Gastroesophageal sphincter (tissue), 4 donors: ENCODE measurements around the gene THRA. TPM values are rescaled to one million over a fixed set of nuclear protein-coding genes. Genes with fewer than 3 reads are reported as not detected.

Source experiments
- ATAC-seq: fragments of 150-250 bp; one replicate; pipeline ENCODE4 v1.9.1; 2016; ENCODE audit warnings: mild to moderate bottlenecking, moderate library complexity
- H3K27ac ChIP-seq, 4 donors: fragments of 200-600 bp; sonication (generic) in 3 of 4; 1 replicate in 3 of 4; 2 replicates in 1 of 4; pipeline ENCODE4 v1.5.1; 2016 to 2019
- H3K27me3 ChIP-seq: fragments of 200-600 bp; sonication (generic); one replicate; pipeline ENCODE4 v1.5.1; 2019
- H3K36me3 ChIP-seq, 2 donors: fragments of 200-600 bp; sonication (generic); one replicate each; pipeline ENCODE4 v1.5.1; 2019; ENCODE audit warnings: control low read depth in 1 of 2
- H3K4me1 ChIP-seq, 3 donors: fragments of 200-600 bp; sonication (generic); 1 replicate in 2 of 3; 2 replicates in 1 of 3; pipeline ENCODE4 v1.5.1; 2016 to 2019; ENCODE audit warnings: control low read depth in 2 of 3
- H3K4me3 ChIP-seq, 2 donors: fragments of 200-600 bp; sonication (generic); one replicate each; pipeline ENCODE4 v1.5.1; 2019; ENCODE audit warnings: mild to moderate bottlenecking in 1 of 2, moderate library complexity in 1 of 2
- H3K9me3 ChIP-seq, 3 donors: fragments of 200-600 bp; sonication (generic); one replicate each; pipeline ENCODE4 v1.5.1; 2017 to 2019; ENCODE audit warnings: control low read depth in 2 of 3
- CTCF ChIP-seq, 4 experiments: fragments of 200-600 bp in 2 of 4; fragments of 450-650 bp in 2 of 4; sonication (generic) in 1 of 4; IDR thresholded peaks; one replicate each; pipeline ENCODE4 v1.5.1; 2017 to 2019; ENCODE audit warnings: antibody characterized with exemption in 4 of 4, mild to moderate bottlenecking in 2 of 4, moderate library complexity in 2 of 4
- EP300 ChIP-seq: sonication (generic); formaldehyde crosslinking; IDR thresholded peaks from one replicate; pipeline ENCODE4 v1.6.1; 2017; ENCODE audit warnings: antibody characterized with exemption, mild to moderate bottlenecking
- POLR2A ChIP-seq, 2 donors: fragments of 450-650 bp; IDR thresholded peaks; one replicate each; pipeline ENCODE4 v1.6.1; 2017; ENCODE audit warnings: antibody characterized with exemption in 2 of 2, mild to moderate bottlenecking in 2 of 2, moderate library complexity in 1 of 2
- POLR2AphosphoS5 ChIP-seq: sonication (generic); formaldehyde crosslinking; IDR thresholded peaks from one replicate; pipeline ENCODE4 v1.6.1; 2017; ENCODE audit warnings: antibody characterized with exemption
- WGBS, 2 donors: methylation state at CpG; one replicate each; pipeline ENCODE4 v1.1.5; 2018; ENCODE audit warnings: low coverage in 1 of 2; 5-methylcytosine and 5-hydroxymethylcytosine counted together
- total RNA-seq, 4 donors: library from RNA; depleted of rRNA; stranded (reverse); fragments of >200 nt; gene quantifications; one replicate each; pipeline ENCODE4 v1.1.0, GENCODE V29; 2016

The THRA gene
- total RNA-seq, 4 donors from 2014 or later = 84.8 to 133 (median 102) TPM

- ATAC-seq = no peak
- Histone ChIP-seq H3K27ac (peak overlapping the region; percentile 58 to 99 (median 98)), H3K27me3 (no peaks in the 10 kb centered on the region), H3K9me3 (no peaks in the 10 kb centered on the region), H3K36me3 (peaks cover 0 to 85% of the 10 kb centered on the region in 2 donors), H3K4me3 (no peak overlapping the region), H3K4me1 (peaks cover 17 to 90% (median 74%) of the 10 kb centered on the region in 3 donors)
- TF ChIP-seq EP300 (no peak), CTCF (IDR thresholded peaks at IDR 0.05) (no peak), POLR2A (IDR thresholded peaks at IDR 0.05) (no peak), POLR2AphosphoS5 (no peak)
- 13 to 15% methylated on average over 1 to 2 of the region's 3 CpGs for WGBS, 2 donors
Measured at GRCh38 chr17:40092581-40092980, 29.8 kb downstream of the THRA start.

- ATAC-seq = no peak
- H3K4me3 ChIP-seq = peak overlapping the region in 1 of 2 donors; percentile 1
- no peaks in the 10 kb centered on the region for H3K9me3 ChIP-seq
- H3K36me3 ChIP-seq = peaks cover 0 to 80% of the 10 kb centered on the region in 2 donors
- H3K27ac ChIP-seq = peak overlapping the region; percentile 58 to 99 (median 98)
- TF ChIP-seq POLR2A (IDR thresholded peaks at IDR 0.05) (peak in 1 of 2 donors; percentile 8), CTCF (IDR thresholded peaks at IDR 0.05) (no peak)
- peaks cover 18 to 95% (median 79%) of the 10 kb centered on the region in 3 donors for H3K4me1 ChIP-seq
- no peaks in the 10 kb centered on the region for H3K27me3 ChIP-seq
- WGBS, 2 donors = 35 to 46% methylated on average over 4 to 11 of the region's 29 CpGs
Measured at GRCh38 chr17:40093005-40093579, 30.3 kb downstream of the THRA start.

GRCh38 chr17:40093580-40094201, 30.9 kb downstream of the THRA start:
- Histone ChIP-seq H3K4me3 (peak overlapping the region in 1 of 2 donors; percentile 1), H3K27ac (peak overlapping the region; percentile 58 to 99 (median 98)), H3K4me1 (peaks cover 18 to 100% (median 85%) of the 10 kb centered on the region in 3 donors), H3K36me3 (peaks cover 0 to 74% of the 10 kb centered on the region in 2 donors), H3K27me3 (no peaks in the 10 kb centered on the region), H3K9me3 (no peaks in the 10 kb centered on the region)
- 28 to 73% methylated on average over 4 of the region's 16 CpGs for WGBS, 2 donors
- TF ChIP-seq POLR2AphosphoS5 (peak; percentile 29), EP300 (no peak), CTCF (IDR thresholded peaks at IDR 0.05) (no peak)
- ATAC-seq = no peak

- H3K4me1 ChIP-seq = peaks cover 18 to 89% (median 85%) of the 10 kb centered on the region in 3 donors
Measured at GRCh38 chr17:40094874-40095273, 32.1 kb downstream of the THRA start.

More at GRCh38 chr17:40094874-40095273, 32.1 kb downstream of the THRA start:
- Histone ChIP-seq H3K36me3 (peaks cover 0 to 62% of the 10 kb centered on the region in 2 donors), H3K9me3 (no peaks in the 10 kb centered on the region), H3K27ac (peak overlapping the region; percentile 36 to 99 (median 98)), H3K27me3 (no peaks in the 10 kb centered on the region), H3K4me3 (no peak overlapping the region)
- no peak for ATAC-seq
- TF ChIP-seq EP300 (no peak), POLR2A (IDR thresholded peaks at IDR 0.05) (no peak), POLR2AphosphoS5 (peak; percentile 21), CTCF (IDR thresholded peaks at IDR 0.05) (no peak)
- WGBS, 2 donors = 60 to 67% methylated on average over 9 to 12 of the region's 14 CpGs
